HepG2 (cell line): ENCODE results near the gene HES3. TPM values are rescaled to one million over a fixed set of nuclear protein-coding genes. Genes with fewer than 3 reads are reported as not detected.

Experiments used
- EZH2 ChIP-seq: conservative IDR thresholded peaks from 2 replicates; pipeline ENCODE4 v1.6.1; 2012; ENCODE audit warnings: mild to moderate bottlenecking, low read depth, low read length, moderate library complexity
- JDP2 ChIP-seq: sonication (generic); formaldehyde crosslinking; IDR thresholded peaks from 2 replicates; pipeline ENCODE4 v1.8.1; 2022; ENCODE audit warnings: missing genetic modification reagents, borderline replicate concordance
- KLF12 ChIP-seq: sonication (generic); formaldehyde crosslinking; IDR thresholded peaks from 2 replicates; pipeline ENCODE4 v1.4.0; 2020; ENCODE audit warnings: missing genetic modification reagents, borderline replicate concordance
- MED1 ChIP-seq: sonication (generic); formaldehyde crosslinking; IDR thresholded peaks from 2 replicates; pipeline ENCODE4 v1.4.0; 2020; ENCODE audit warnings: missing genetic modification reagents
- NFRKB ChIP-seq: fragments of 450-650 bp; IDR thresholded peaks from 2 replicates; pipeline ENCODE4 v1.6.1; 2017
- NR3C1 ChIP-seq: sonication (generic); formaldehyde crosslinking; IDR thresholded peaks from 2 replicates; pipeline ENCODE4 v1.4.0; 2020; ENCODE audit warnings: missing genetic modification reagents
- NRL ChIP-seq: sonication (generic); formaldehyde crosslinking; IDR thresholded peaks from 2 replicates; pipeline ENCODE4 v1.5.0; 2020; ENCODE audit warnings: missing genetic modification reagents, mild to moderate bottlenecking, moderate library complexity, borderline replicate concordance
- POLR2AphosphoS2 ChIP-seq: IDR thresholded peaks from 2 replicates; pipeline ENCODE4 v1.6.1; 2011; ENCODE audit warnings: low read depth, low read length, improper control_type of control experiment
- PPARG ChIP-seq: conservative IDR thresholded peaks from 2 replicates; pipeline ENCODE4 v1.6.1; 2016; ENCODE audit warnings: missing biosample characterization, missing genetic modification reagents
- TEAD2 ChIP-seq: sonication (generic); formaldehyde crosslinking; IDR thresholded peaks from 2 replicates; pipeline ENCODE4 v1.9.0; 2021; ENCODE audit warnings: missing genetic modification reagents
- ZFX ChIP-seq: sonication (generic); formaldehyde crosslinking; IDR thresholded peaks from 2 replicates; pipeline ENCODE4 v1.4.0; 2020; ENCODE audit warnings: mild to moderate bottlenecking, low read depth, missing genetic modification reagents, moderate library complexity
- ZNF256 ChIP-seq: sonication (generic); formaldehyde crosslinking; conservative IDR thresholded peaks from 2 replicates; pipeline ENCODE4 v1.4.0; 2020; ENCODE audit warnings: missing genetic modification reagents
- ZNF337 ChIP-seq: sonication (generic); formaldehyde crosslinking; IDR thresholded peaks from 2 replicates; pipeline ENCODE4 v1.5.1; 2020; ENCODE audit warnings: missing genetic modification reagents, low read depth, mild to moderate bottlenecking, borderline replicate concordance
- ZNF564 ChIP-seq: sonication (generic); formaldehyde crosslinking; IDR thresholded peaks from 2 replicates; pipeline ENCODE4 v1.8.1; 2023; ENCODE audit warnings: mild to moderate bottlenecking, missing genetic modification reagents
- polyA plus RNA-seq, 8 experiments: library from polyadenylated mRNA; depleted of rRNA in 3 of 8; stranded (reverse) in 7 of 8; unstranded in 1 of 8; fragments of >200 nt; fragmentation: Illumina TruSeq in 4 of 8; extraction: Trizol in 4 of 8; gene quantifications; 2 replicates each; pipeline versions ENCODE4 v1.2.1 to v1.2.3, GENCODE V29; 2011 to 2016; ENCODE audit warnings: low read depth in 4 of 8, missing spikeins in 1 of 8, mixed read lengths in 1 of 8; ENCODE audit not compliant: insufficient read depth in 1 of 8
- total RNA-seq, 5 experiments: library from RNA; depleted of rRNA; stranded (reverse); fragments of >200 nt; fragmentation: Illumina TruSeq; extraction: Trizol; gene quantifications; 2 replicates each; pipeline ENCODE4 v1.2.3, GENCODE V29; 2016; ENCODE audit warnings: low read depth in 1 of 5
- TF ChIP-seq, protein P1 (sequence below): sonication (generic); formaldehyde crosslinking; IDR thresholded peaks from 2 replicates; pipeline ENCODE4 v1.9.0; 2021; ENCODE audit warnings: missing genetic modification reagents, borderline replicate concordance
- TF ChIP-seq, protein P2 (sequence below): sonication (generic); formaldehyde crosslinking; IDR thresholded peaks from 2 replicates; pipeline ENCODE4 v1.4.0; 2020; ENCODE audit warnings: mild to moderate bottlenecking, missing genetic modification reagents
- TF ChIP-seq, protein P3 (sequence below): sonication (generic); formaldehyde crosslinking; IDR thresholded peaks from 2 replicates; pipeline ENCODE4 v1.5.1; 2020; ENCODE audit warnings: mild to moderate bottlenecking, missing genetic modification reagents, borderline replicate concordance

HES3 gene
- total and polyA plus RNA-seq, 2 of the 13 experiments (the other 11 are each of a cell fraction or from before 2014, with no cell fraction given), result not detected

DNA sequence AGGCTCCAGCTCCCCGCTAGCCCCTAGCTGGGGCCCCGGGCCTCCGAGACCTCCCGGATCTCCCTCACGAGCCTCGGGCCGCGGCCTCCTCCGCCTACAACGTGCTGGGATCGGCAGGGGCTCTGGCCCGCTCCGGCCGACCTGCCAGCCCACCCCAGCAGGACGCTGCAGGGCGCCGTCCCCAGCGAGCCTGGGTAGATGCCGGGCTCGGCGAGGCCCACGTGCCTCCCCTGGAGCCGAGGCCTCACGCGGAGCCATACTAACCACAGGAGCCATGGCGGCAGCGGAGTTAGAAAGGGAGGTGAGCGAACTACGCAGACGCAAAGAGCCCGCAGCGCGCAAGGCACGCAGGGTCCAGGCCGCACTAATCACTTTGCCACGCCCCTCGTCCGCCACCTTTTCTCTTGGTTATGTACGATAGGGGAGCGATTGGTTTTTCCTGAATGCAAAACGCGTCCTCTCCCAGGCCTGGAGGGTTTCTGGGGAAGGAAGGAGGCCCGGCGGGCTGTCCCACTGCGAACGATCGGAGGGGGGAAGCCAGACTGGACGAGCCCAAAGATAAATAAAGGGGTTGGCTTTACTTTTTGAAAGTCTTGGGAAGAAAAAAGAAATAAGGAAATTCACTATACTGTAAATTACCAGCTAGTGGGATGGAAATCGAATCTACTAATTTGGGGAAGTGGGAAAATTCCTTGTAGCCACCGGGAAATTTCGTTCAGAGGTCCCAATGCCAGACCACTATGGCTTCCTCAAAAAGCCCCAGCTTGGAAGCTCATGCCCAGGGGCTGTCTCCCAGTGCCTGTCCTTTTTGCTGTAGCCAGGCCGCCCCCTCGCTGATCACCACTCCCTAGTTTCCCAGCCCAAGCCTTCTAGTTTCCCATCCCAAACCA is 44.4 kb upstream of the HES3 start, which contains the start of gene RPL22 (continued):
- peak; percentile 92 for TF ChIP-seq NRL (CRISPR knock-in tag)
- peak; percentile 66; the same call in 1 of the 2 replicates for TF ChIP-seq ZNF564
- TF ChIP-seq MED1 (CRISPR knock-in tag), result peak; percentile 82
- 0 out of 2 replicates have a peak, but pooled peaks have one; percentile 64 for TF ChIP-seq POLR2AphosphoS2
- TF ChIP-seq TEAD2 (CRISPR knock-in tag), result peak; percentile 87
- TF ChIP-seq, protein P1, sequence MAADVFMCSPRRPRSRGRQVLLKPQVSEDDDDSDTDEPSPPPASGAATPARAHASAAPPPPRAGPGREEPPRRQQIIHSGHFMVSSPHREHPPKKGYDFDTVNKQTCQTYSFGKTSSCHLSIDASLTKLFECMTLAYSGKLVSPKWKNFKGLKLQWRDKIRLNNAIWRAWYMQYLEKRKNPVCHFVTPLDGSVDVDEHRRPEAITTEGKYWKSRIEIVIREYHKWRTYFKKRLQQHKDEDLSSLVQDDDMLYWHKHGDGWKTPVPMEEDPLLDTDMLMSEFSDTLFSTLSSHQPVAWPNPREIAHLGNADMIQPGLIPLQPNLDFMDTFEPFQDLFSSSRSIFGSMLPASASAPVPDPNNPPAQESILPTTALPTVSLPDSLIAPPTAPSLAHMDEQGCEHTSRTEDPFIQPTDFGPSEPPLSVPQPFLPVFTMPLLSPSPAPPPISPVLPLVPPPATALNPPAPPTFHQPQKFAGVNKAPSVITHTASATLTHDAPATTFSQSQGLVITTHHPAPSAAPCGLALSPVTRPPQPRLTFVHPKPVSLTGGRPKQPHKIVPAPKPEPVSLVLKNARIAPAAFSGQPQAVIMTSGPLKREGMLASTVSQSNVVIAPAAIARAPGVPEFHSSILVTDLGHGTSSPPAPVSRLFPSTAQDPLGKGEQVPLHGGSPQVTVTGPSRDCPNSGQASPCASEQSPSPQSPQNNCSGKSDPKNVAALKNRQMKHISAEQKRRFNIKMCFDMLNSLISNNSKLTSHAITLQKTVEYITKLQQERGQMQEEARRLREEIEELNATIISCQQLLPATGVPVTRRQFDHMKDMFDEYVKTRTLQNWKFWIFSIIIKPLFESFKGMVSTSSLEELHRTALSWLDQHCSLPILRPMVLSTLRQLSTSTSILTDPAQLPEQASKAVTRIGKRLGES, result peak; percentile 58; the same call in 1 of the 2 replicates
- no peak for TF ChIP-seq EZH2
- TF ChIP-seq NR3C1 (CRISPR knock-in tag), result 0 out of 2 replicates have a peak, but pooled peaks have one; percentile 82
- TF ChIP-seq, protein P2, sequence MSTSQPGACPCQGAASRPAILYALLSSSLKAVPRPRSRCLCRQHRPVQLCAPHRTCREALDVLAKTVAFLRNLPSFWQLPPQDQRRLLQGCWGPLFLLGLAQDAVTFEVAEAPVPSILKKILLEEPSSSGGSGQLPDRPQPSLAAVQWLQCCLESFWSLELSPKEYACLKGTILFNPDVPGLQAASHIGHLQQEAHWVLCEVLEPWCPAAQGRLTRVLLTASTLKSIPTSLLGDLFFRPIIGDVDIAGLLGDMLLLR (CRISPR knock-in tag), result peak; percentile 90
- no peak; the same call in 1 of the 2 replicates for TF ChIP-seq JDP2 (CRISPR knock-in tag)
- TF ChIP-seq NFRKB, result no peak
- TF ChIP-seq PPARG (CRISPR knock-in tag), result no peak
- TF ChIP-seq ZNF337 (CRISPR knock-in tag), result no peak
- peak; percentile 100 for TF ChIP-seq ZFX (CRISPR knock-in tag)
- TF ChIP-seq, protein P3, sequence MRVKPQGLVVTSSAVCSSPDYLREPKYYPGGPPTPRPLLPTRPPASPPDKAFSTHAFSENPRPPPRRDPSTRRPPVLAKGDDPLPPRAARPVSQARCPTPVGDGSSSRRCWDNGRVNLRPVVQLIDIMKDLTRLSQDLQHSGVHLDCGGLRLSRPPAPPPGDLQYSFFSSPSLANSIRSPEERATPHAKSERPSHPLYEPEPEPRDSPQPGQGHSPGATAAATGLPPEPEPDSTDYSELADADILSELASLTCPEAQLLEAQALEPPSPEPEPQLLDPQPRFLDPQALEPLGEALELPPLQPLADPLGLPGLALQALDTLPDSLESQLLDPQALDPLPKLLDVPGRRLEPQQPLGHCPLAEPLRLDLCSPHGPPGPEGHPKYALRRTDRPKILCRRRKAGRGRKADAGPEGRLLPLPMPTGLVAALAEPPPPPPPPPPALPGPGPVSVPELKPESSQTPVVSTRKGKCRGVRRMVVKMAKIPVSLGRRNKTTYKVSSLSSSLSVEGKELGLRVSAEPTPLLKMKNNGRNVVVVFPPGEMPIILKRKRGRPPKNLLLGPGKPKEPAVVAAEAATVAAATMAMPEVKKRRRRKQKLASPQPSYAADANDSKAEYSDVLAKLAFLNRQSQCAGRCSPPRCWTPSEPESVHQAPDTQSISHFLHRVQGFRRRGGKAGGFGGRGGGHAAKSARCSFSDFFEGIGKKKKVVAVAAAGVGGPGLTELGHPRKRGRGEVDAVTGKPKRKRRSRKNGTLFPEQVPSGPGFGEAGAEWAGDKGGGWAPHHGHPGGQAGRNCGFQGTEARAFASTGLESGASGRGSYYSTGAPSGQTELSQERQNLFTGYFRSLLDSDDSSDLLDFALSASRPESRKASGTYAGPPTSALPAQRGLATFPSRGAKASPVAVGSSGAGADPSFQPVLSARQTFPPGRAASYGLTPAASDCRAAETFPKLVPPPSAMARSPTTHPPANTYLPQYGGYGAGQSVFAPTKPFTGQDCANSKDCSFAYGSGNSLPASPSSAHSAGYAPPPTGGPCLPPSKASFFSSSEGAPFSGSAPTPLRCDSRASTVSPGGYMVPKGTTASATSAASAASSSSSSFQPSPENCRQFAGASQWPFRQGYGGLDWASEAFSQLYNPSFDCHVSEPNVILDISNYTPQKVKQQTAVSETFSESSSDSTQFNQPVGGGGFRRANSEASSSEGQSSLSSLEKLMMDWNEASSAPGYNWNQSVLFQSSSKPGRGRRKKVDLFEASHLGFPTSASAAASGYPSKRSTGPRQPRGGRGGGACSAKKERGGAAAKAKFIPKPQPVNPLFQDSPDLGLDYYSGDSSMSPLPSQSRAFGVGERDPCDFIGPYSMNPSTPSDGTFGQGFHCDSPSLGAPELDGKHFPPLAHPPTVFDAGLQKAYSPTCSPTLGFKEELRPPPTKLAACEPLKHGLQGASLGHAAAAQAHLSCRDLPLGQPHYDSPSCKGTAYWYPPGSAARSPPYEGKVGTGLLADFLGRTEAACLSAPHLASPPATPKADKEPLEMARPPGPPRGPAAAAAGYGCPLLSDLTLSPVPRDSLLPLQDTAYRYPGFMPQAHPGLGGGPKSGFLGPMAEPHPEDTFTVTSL (CRISPR knock-in tag), result no peak
- TF ChIP-seq KLF12, result peak; percentile 99
- TF ChIP-seq ZNF256 (CRISPR knock-in tag), result peak; percentile 84; the same call in 1 of the 2 replicates
